GM12892 (cell line): ENCODE measurements around the gene AEBP1.

Experiments
- POLR2A ChIP-seq: IDR thresholded peaks from 2 replicates; pipeline ENCODE4 v1.6.1; 2011; ENCODE audit warnings: low read depth, low read length, control low read depth
- POLR2AphosphoS5 ChIP-seq: IDR thresholded peaks from 2 replicates; pipeline ENCODE4 v1.6.1; 2011; ENCODE audit warnings: low read depth, low read length, control low read depth

DNA sequence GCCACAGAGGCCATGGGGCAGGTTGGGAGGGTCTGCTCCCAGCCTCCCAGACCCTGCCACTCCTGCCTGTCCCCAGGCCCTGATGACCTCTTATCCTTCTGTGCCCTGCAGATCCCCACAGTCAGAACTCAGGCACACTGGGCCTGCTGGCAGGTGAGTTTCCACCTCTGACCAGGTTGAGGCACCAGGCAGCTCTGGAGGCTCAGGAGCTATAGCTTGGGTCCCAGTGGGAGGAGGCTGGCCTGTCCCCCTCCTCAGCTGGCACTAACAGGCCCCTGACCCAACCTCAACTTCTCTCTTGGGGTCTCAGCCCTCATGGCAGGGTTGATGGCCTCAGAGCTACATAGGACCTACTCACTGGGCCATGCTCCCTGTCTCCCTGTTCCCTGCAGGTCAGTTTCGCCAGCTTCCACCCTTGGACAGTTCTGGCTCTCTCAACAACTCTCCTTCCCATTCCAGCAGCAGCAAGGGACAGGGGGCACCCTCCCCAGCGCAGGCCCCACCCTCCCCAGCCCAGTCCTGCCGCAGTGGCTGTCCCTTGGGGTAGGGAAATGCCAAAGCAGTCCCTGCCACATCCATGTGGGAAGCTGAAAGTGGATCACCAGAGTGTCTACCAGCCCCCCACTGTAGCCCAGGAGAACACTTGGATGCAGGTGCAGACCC, 2.7 kb upstream of the AEBP1 start:
- TF ChIP-seq POLR2A = no peak
- TF ChIP-seq POLR2AphosphoS5 = no peak
